ENCODE results near the gene RPS29. TPM values are rescaled to one million over a fixed set of nuclear protein-coding genes. Genes with fewer than 3 reads are reported as not detected.

The RPS29 gene
- total RNA-seq, 4 donors from 2014 or later = 1,423 to 9,553 (median 5,247) TPM

DNA sequence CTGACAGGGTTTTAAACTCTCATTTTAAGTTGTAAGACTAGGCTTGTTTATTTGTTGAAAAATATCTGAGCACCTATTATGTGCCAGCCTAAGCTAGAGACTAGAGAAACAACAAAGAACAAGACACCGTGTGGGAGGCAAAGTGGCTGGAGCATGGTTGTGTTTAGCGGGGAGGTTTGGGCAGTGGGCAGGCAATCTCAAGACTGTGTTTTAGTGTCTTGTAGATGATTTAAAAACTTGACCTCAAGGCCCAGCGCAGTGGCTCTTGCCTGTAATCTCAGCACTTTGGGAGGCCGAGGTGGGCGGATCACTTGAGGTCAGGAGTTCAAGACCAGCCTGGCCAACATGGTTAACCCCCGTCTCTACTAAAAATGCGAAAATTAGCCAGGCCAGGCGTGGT is 26.5 kb upstream of the RPS29 start:
- intact Hi-C loops (cut with DNase I) = no loop called here
- no peak overlapping the region for H3K27ac ChIP-seq
- H3K9me3 ChIP-seq = no peaks in the 10 kb centered on the region
- H3K36me3 ChIP-seq = peaks cover 0 to 3% of the 10 kb centered on the region in 2 donors
- 91 to 94% methylated on average over 8 of the region's 8 CpGs for WGBS, 2 donors
- no peaks in the 10 kb centered on the region for H3K4me1 ChIP-seq
- no peak for TF ChIP-seq POLR2A (IDR thresholded peaks at IDR 0.05)
- TF ChIP-seq, protein P1, sequence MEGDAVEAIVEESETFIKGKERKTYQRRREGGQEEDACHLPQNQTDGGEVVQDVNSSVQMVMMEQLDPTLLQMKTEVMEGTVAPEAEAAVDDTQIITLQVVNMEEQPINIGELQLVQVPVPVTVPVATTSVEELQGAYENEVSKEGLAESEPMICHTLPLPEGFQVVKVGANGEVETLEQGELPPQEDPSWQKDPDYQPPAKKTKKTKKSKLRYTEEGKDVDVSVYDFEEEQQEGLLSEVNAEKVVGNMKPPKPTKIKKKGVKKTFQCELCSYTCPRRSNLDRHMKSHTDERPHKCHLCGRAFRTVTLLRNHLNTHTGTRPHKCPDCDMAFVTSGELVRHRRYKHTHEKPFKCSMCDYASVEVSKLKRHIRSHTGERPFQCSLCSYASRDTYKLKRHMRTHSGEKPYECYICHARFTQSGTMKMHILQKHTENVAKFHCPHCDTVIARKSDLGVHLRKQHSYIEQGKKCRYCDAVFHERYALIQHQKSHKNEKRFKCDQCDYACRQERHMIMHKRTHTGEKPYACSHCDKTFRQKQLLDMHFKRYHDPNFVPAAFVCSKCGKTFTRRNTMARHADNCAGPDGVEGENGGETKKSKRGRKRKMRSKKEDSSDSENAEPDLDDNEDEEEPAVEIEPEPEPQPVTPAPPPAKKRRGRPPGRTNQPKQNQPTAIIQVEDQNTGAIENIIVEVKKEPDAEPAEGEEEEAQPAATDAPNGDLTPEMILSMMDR (IDR thresholded peaks at IDR 0.05) = no peak
- H3K27me3 ChIP-seq = no peaks in the 10 kb centered on the region
- no peak for DNase-seq
- no peak overlapping the region for H3K4me3 ChIP-seq (replicated peaks in 1 of 3)

DNA sequence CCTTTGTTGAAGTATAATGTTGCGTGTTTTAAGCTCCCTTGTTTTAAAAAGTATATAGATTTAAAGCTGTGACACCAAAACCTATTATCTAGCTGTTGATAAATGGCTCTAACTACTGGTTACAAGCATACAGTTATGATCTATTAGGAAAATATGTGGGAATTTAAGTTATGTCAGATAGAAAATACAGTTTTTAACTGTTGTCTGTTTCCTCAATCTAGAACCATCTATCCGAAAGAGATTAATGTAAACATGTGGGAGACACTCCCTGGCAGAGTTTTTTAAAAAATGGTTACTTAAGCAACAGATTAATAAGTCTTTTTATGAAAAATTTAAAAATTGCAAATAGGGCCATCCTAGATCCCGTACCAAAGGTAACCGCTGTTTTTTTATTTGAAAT is 26.1 kb upstream of the RPS29 start:
- no peak overlapping the region for H3K4me3 ChIP-seq (replicated peaks in 1 of 3)
- intact Hi-C loops (cut with DNase I) = no loop called here
- no peaks in the 10 kb centered on the region for H3K9me3 ChIP-seq
- no peaks in the 10 kb centered on the region for H3K4me1 ChIP-seq
- no peak for TF ChIP-seq POLR2A (IDR thresholded peaks at IDR 0.05)
- TF ChIP-seq, protein P1 (IDR thresholded peaks at IDR 0.05) = no peak
- no peak overlapping the region for H3K27ac ChIP-seq
- H3K36me3 ChIP-seq = no peaks in the 10 kb centered on the region
- DNase-seq = no peak
- no peaks in the 10 kb centered on the region for H3K27me3 ChIP-seq
- WGBS, 2 donors = 95 to 96% methylated on average over 4 of the region's 4 CpGs

- Histone ChIP-seq H3K36me3 (no peaks in the 10 kb centered on the region), H3K27me3 (no peaks in the 10 kb centered on the region), H3K27ac (no peak overlapping the region), H3K9me3 (no peaks in the 10 kb centered on the region), H3K4me1 (no peaks in the 10 kb centered on the region), H3K4me3 (replicated peaks in 1 of 3) (no peak overlapping the region)
- TF ChIP-seq, protein P1 (IDR thresholded peaks at IDR 0.05) = no peak
- TF ChIP-seq POLR2A (IDR thresholded peaks at IDR 0.05) = no peak
- no peak for DNase-seq
- intact Hi-C loops (cut with DNase I) = no loop called here
- WGBS, 2 donors = 95 to 98% methylated on average over 6 of the region's 6 CpGs
Observed at GRCh38 chr14:49607583-49607982, 21.4 kb upstream of the RPS29 start.

- Histone ChIP-seq H3K9me3 (no peaks in the 10 kb centered on the region), H3K27ac (peak within 1 kb of the TSS; percentile 86 to 93 (median 92)), H3K4me1 (peaks cover 4 to 6% of the 10 kb centered on the region in 2 donors), H3K27me3 (no peaks in the 10 kb centered on the region), H3K36me3 (no peaks in the 10 kb centered on the region), H3K4me3 (replicated peaks in 1 of 3) (peak within 1 kb of the TSS; percentile 47 to 67 (median 65))
- TF ChIP-seq, protein P1 (IDR thresholded peaks at IDR 0.05) = peak in 1 of 6 experiments; percentile 13
- TF ChIP-seq POLR2A (IDR thresholded peaks at IDR 0.05) = peak in 1 of 2 donors; percentile 76
- DNase-seq = peak; percentile 84 to 88
- WGBS, 2 donors = 0% methylated on average over 53 of the region's 77 CpGs; no CpG with 5 or more reads in 1 of the 2 donors
- intact Hi-C loops (cut with DNase I) = no loop called here
Observed at GRCh38 chr14:49598485-49599300, 12.5 kb upstream of the RPS29 start, which contains the start of gene LRR1. TSS of gene LRR1 (plus strand) at chr14:49598940. CDS start at chr14:49599021, 81 bp downstream.

DNA sequence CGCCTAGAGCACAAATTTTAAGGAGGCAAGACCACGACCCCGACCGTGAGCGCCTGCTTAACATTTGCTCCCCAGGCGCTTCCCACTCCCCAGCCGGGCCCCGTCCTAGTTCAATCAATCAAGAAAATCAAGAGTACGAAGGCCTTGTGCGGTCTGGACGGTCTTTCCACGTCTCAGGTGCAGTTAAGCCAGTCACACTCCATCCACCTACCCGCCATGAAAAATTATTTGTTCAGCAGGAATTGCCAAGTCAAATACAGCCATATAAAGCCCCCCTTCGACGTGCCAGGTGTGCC is 12.0 kb upstream of the RPS29 start:
- H3K36me3 ChIP-seq = no peaks in the 10 kb centered on the region
- intact Hi-C loops (cut with DNase I) = no loop called here
- peak overlapping the region; percentile 47 to 67 (median 65) for H3K4me3 ChIP-seq (replicated peaks in 1 of 3)
- H3K9me3 ChIP-seq = no peaks in the 10 kb centered on the region
- no peak for TF ChIP-seq POLR2A (IDR thresholded peaks at IDR 0.05)
- TF ChIP-seq, protein P1 (IDR thresholded peaks at IDR 0.05) = no peak
- no peak for DNase-seq
- peaks cover 4 to 6% of the 10 kb centered on the region in 2 donors for H3K4me1 ChIP-seq
- peak overlapping the region; percentile 86 to 93 (median 92) for H3K27ac ChIP-seq
- no peaks in the 10 kb centered on the region for H3K27me3 ChIP-seq
- 1% methylated on average over 13 to 15 of the region's 15 CpGs for WGBS, 2 donors

Measured in thyroid gland (tissue), 4 donors.